ENCODE measurements around the gene GALNS. TPM values are rescaled to one million over a fixed set of nuclear protein-coding genes. Genes with fewer than 3 reads are reported as not detected.

GALNS gene, protein sequence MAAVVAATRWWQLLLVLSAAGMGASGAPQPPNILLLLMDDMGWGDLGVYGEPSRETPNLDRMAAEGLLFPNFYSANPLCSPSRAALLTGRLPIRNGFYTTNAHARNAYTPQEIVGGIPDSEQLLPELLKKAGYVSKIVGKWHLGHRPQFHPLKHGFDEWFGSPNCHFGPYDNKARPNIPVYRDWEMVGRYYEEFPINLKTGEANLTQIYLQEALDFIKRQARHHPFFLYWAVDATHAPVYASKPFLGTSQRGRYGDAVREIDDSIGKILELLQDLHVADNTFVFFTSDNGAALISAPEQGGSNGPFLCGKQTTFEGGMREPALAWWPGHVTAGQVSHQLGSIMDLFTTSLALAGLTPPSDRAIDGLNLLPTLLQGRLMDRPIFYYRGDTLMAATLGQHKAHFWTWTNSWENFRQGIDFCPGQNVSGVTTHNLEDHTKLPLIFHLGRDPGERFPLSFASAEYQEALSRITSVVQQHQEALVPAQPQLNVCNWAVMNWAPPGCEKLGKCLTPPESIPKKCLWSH
- 10 to 100 TPM in 5 of 8 experiments, 1 to 10 TPM in 3; 4.9 to 45.6 (median 17.4) TPM for total RNA-seq

DNA sequence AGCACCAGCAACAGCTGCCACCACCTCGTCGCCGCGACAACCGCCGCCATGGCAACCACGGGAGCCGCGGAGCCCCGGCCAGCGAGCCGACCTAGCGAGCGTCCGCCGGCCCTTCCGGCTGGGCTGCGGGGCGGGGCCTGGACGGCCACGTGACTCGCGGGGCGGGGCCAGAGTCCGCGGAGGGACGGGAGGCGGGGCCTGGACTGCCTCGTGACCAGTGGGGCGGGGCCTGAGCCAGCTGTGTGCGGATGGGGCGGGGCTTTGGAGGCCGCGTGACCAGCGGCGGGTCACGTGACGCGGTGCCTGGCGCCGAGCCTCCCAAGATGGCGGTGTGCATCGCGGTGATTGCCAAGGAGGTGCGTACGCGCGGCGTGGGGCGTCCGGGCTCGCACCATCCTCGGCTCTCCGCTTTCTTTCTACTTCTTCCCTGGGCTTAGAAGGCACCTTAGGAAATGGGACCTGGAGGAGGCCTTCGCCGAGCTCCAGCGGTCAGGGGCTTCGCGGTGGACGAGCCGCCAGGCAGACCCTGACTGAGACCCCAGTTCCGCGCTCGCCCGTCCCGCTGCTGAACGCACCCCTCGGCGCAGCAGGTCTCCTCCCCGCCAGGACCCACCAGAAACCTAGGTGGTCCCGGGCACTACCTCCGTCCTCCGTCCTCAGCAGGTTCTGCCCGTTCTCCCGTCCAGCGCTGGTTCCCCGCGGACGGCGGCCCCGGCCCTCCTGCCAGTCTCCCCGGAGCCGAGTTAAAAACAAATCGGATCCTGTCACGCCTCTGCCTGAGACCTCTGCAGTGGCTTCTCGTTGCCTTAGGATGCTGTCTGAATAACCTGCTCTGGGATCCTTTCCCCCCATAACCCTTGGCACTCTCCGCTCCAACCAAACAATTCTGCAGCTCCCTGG is at the start of gene GALNS, which contains the start of gene TRAPPC2L:
Gene GALNS, minus strand, starts transcription at position 120 of the 900 bp plus-strand sequence. Its CDS starts 70 bp downstream, at position 50.
Gene TRAPPC2L, plus strand, starts transcription at position 300 of the 900 bp plus-strand sequence. Its CDS starts 24 bp downstream, at position 324.
- 4 to 6% methylated on average over 2 to 13 of the region's 87 CpGs; no CpG with 5 or more reads in 8 of the 10 experiments for WGBS, 10 experiments
- in situ Hi-C loops (cut with MboI; ENCODE audit: low pct_unique_long_range_greater_than_20kb in 2 of 9, low sequenced_read_pairs in 9 of 9, unreplicated experiment in 9 of 9): loop anchor here in 1 of 9 experiments (10.0 kb wide), 1 partner anchor 58 kb away; no protein-coding TSS in a partner anchor
- Histone ChIP-seq H3K27ac (peak within 1 kb of the TSS in 1 of 2 donors; percentile 73), H3K4me1 (replicated peaks in 1 of 2) (peaks cover 11 to 29% of the 10 kb centered on the region in 2 donors), H3K4me3 (peak within 1 kb of the TSS; percentile 61 to 79 (median 74))
- ATAC-seq (replicated peaks in 6 of 8): peak; percentile 72 to 93 (median 88)

DNA sequence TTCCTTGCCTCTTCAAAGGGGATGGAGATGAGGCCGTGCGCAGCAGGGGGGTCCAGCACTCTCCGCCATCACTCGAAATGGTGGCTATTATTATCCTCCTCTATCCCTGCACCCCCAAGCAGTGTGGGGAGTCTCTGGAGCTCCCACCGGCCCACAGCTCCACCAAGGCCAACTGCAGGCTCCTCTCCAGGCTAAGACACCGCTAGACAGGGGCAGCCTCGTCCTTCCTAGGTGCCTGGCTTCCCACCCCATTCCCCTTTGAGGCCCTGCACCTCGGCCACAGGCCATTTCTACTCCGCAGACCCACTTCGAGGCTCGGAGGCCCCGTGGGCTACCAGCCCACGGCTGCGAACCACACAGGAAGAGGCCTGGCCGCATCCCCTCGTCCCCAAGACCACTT is 49.3 kb upstream of the GALNS start:
- no peak overlapping the region for H3K27ac ChIP-seq
- ATAC-seq (replicated peaks in 6 of 8): no peak
- no peak overlapping the region for H3K4me3 ChIP-seq
- WGBS, 10 experiments: 20 to 100% (median 62%) methylated on average over 1 to 5 of the region's 16 CpGs; no CpG with 5 or more reads in 6 of the 10 experiments
- peaks cover 14 to 29% of the 10 kb centered on the region in 2 donors for H3K4me1 ChIP-seq (replicated peaks in 1 of 2)
- in situ Hi-C loops (cut with MboI; ENCODE audit: low pct_unique_long_range_greater_than_20kb in 2 of 9, low sequenced_read_pairs in 9 of 9, unreplicated experiment in 9 of 9): no loop called here

DNA sequence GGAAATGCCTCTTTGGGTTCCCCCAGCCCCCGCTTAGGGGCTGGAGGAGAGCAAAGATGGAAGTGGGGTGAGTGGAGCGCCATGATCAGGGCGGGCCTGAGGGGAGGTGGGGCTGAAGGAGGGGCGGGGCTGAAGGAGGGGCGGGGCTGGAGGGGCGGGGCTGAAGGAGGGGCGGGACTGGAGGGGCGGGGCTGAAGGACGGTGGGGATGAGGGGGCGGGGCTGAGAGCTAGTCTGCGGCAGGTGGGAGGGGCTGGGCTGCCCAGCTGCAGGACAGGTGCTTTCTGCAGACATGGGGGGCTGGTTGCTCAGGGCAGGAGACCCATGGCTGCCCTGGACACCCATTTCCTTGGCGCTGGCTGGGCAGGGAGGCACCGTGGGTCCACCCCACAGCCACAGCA is 48.8 kb upstream of the GALNS start:
- no peak overlapping the region for H3K27ac ChIP-seq
- ATAC-seq (replicated peaks in 6 of 8): peak in 4 of 8 experiments; percentile 12 to 68 (median 18)
- WGBS, 10 experiments: 17% methylated on average over 1 of the region's 13 CpGs; no CpG with 5 or more reads in 9 of the 10 experiments
- H3K4me3 ChIP-seq: no peak overlapping the region
- peaks cover 14 to 25% of the 10 kb centered on the region in 2 donors for H3K4me1 ChIP-seq (replicated peaks in 1 of 2)
- in situ Hi-C loops (cut with MboI; ENCODE audit: low pct_unique_long_range_greater_than_20kb in 2 of 9, low sequenced_read_pairs in 9 of 9, unreplicated experiment in 9 of 9): no loop called here

DNA sequence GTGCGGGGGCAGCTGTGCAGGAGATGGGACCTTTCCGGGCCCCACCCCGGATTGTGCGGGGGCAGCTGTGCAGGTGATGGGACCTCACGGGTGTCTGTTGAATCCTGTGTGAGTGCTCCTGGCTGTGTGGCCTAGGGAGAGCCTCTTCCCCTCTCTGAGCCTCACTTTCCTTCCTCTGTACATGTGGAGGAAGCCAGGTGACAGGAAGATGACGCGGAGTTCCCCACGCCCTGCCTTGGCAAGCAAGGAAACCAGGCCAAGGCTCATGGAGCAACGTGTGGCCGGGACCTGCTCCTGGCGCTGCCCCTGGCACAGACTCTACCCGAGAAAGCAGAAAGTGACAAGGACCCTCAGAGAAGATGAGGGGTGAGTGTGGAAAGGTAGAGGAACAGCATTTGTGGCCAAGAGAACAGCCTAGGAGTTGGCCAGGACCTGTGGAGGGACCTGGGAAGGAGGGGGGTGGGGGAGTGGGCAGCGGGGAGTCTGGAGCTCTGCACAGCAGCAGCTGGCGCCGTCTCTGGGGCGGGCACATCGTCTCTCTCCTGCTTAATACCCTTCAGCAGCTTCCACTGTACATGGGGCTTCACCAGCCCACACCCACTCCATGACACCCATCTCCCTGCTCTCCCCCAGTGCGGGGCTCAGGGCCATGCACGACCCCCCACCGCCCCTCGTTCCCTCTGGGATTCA is 48.1 kb upstream of the GALNS start:
- H3K4me1 ChIP-seq (replicated peaks in 1 of 2): peaks cover 14 to 25% of the 10 kb centered on the region in 2 donors
- in situ Hi-C loops (cut with MboI; ENCODE audit: low pct_unique_long_range_greater_than_20kb in 2 of 9, low sequenced_read_pairs in 9 of 9, unreplicated experiment in 9 of 9): no loop called here
- no peak overlapping the region for H3K27ac ChIP-seq
- WGBS, 10 experiments: 42 to 100% (median 96%) methylated on average over 1 to 8 of the region's 21 CpGs; no CpG with 5 or more reads in 6 of the 10 experiments
- peak in 1 of 8 experiments; percentile 1 for ATAC-seq (replicated peaks in 6 of 8)
- H3K4me3 ChIP-seq: no peak overlapping the region

DNA sequence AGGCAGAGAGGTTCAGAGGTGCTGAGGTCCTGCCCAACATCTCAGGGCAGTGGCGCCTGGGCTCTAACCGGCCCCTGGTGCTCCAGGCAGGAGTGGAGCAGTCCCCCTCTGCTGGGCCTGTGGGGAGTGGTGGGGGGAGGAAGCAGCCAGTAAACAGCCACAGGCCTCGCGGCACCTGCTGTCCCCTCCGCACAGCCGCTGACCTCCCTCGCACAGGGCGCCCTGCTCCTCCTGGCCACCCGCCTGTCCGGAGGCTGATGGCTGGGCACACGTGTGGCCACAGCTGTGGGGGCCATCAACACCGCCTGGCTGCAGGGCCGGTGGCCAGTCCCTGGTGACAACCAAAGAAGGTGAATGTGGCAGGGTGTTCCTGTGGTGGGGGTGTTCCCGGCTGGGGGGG is 46.5 kb upstream of the GALNS start:
- in situ Hi-C loops (cut with MboI; ENCODE audit: low pct_unique_long_range_greater_than_20kb in 2 of 9, low sequenced_read_pairs in 9 of 9, unreplicated experiment in 9 of 9): no loop called here
- H3K27ac ChIP-seq: no peak overlapping the region
- ATAC-seq (replicated peaks in 6 of 8): peak in 5 of 8 experiments; percentile 46 to 69 (median 54)
- H3K4me1 ChIP-seq (replicated peaks in 1 of 2): peaks cover 14 to 25% of the 10 kb centered on the region in 2 donors
- no peak overlapping the region for H3K4me3 ChIP-seq
- 60% methylated on average over 1 of the region's 14 CpGs; no CpG with 5 or more reads in 9 of the 10 experiments for WGBS, 10 experiments

DNA sequence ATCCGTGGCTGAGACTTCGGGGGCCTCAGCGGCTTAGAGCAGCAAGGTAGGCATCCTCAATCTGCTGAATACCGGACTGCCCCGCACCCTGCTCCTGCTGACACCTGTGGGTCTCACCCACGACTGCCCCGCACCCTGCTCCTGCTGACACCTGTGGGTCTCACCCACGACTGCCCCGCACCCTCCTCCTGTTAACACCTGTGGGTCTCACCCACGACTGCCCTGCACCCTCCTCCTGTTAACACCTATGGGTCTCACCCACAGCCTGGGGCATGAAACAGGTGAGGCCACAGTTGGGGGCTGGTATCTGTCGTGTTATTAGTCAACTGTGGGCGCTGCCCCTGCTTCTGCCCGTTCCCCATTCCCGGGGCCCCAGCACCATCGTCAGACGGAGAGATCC is 46.0 kb upstream of the GALNS start:
- in situ Hi-C loops (cut with MboI; ENCODE audit: low pct_unique_long_range_greater_than_20kb in 2 of 9, low sequenced_read_pairs in 9 of 9, unreplicated experiment in 9 of 9): no loop called here
- 74 to 93% (median 92%) methylated on average over 3 to 4 of the region's 16 CpGs; no CpG with 5 or more reads in 7 of the 10 experiments for WGBS, 10 experiments
- Histone ChIP-seq H3K4me1 (replicated peaks in 1 of 2) (peaks cover 14 to 25% of the 10 kb centered on the region in 2 donors), H3K4me3 (no peak overlapping the region), H3K27ac (no peak overlapping the region)
- no peak for ATAC-seq (replicated peaks in 6 of 8)

DNA sequence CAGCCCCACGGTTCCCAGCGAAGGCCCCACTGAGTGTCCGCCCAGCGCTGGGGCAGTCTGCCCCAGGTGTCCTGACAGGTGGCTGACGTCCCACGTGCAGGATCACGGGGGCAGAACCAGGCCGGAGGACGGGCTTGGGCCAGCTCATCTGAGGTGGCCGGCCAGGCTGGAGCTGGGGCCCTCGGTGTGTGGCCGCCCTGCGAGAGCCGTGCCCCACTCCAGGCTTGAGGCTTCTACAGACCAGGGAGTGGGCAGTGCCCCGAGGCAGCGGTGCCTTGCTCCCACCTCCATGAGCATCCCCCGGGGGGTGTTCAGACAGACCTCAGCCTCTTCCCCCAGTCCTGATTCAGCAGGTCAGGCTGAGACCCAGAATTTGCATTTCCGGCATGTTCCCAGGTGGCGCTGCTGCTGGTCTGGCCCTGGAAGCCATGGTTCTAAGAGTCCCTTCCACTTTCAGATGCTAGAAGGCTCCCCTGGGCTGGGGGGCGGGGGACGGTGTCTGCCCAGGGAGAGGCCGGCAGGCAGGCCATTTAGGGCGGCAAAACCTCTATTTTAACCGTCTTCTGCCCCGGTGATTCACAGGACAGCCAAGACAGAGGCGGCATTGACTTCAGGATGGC is 45.1 kb upstream of the GALNS start:
- peak overlapping the region in 1 of 2 donors; percentile 41 for H3K27ac ChIP-seq
- in situ Hi-C loops (cut with MboI; ENCODE audit: low pct_unique_long_range_greater_than_20kb in 2 of 9, low sequenced_read_pairs in 9 of 9, unreplicated experiment in 9 of 9): no loop called here
- H3K4me3 ChIP-seq: no peak overlapping the region
- peak in 2 of 8 experiments; percentile 10 to 15 for ATAC-seq (replicated peaks in 6 of 8)
- WGBS, 10 experiments: 60 to 95% (median 73%) methylated on average over 2 to 14 of the region's 26 CpGs; no CpG with 5 or more reads in 6 of the 10 experiments
- peaks cover 14 to 25% of the 10 kb centered on the region in 2 donors for H3K4me1 ChIP-seq (replicated peaks in 1 of 2)

DNA sequence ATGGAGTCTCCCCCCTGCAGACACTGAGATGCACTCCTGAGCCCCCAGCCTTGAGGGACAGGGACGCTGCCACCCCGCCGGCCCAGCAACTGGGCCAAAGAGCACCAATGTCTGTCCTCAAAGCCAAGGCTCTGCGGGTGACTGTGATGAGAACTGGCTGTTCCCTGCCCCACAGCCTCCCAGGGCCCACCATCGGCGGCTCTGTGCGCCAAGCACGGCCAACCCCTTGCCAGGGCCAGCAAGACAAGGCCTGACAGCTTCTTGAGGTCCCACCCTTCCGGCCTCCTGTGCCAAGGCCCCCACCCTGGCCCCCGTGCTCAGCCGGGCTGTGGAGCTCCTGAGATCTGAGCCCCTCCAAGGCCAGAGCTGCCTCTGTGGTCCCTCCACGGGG is 43.9 kb upstream of the GALNS start:
- WGBS, 10 experiments: 90% methylated on average over 2 of the region's 12 CpGs; no CpG with 5 or more reads in 9 of the 10 experiments
- Histone ChIP-seq H3K4me1 (replicated peaks in 1 of 2) (peaks cover 14 to 19% of the 10 kb centered on the region in 2 donors), H3K4me3 (no peak overlapping the region), H3K27ac (no peak overlapping the region)
- in situ Hi-C loops (cut with MboI; ENCODE audit: low pct_unique_long_range_greater_than_20kb in 2 of 9, low sequenced_read_pairs in 9 of 9, unreplicated experiment in 9 of 9): no loop called here
- no peak for ATAC-seq (replicated peaks in 6 of 8)

DNA sequence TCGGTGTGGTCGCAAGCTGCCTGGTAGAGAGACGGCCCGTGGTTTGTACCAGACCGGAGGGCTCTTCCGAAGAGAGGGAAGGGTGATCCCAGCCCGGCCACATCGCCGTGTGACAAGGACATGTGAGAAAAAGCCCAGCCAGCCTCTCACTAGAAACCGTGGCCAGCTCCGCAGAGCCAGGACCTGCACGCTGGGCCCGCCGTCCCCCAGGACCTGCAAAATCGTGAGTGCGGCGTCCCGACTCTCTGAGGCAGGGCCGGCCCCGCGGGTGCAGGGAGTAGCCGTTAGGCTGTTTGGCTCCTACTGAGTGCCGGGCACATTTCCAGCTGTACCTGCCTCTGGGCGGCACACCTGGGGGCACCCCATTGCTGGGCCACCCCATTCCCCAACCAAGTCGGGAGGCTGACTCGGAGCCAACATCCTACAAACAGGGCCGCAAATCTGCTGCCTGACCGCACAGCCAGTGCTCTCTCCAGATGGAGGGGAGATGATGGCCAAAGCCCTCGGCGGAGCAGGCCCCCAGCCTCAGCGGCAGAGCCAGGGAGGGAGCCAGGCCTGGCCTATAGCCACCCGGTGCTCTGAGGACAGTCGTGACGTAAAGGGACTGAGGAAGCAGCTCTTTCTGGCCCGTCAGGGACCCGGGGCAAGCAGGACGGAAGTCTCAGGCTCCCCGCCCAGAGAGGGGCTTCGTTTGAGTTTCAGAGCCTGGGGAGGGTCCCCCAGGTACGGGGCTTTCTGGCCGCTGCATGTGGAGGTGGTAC is 43.3 kb upstream of the GALNS start:
- Histone ChIP-seq H3K4me3 (no peak overlapping the region), H3K4me1 (replicated peaks in 1 of 2) (peaks cover 14 to 15% of the 10 kb centered on the region in 2 donors), H3K27ac (no peak overlapping the region)
- in situ Hi-C loops (cut with MboI; ENCODE audit: low pct_unique_long_range_greater_than_20kb in 2 of 9, low sequenced_read_pairs in 9 of 9, unreplicated experiment in 9 of 9): no loop called here
- no peak for ATAC-seq (replicated peaks in 6 of 8)
- WGBS, 10 experiments: 40 to 93% (median 73%) methylated on average over 1 to 12 of the region's 41 CpGs; no CpG with 5 or more reads in 3 of the 10 experiments

DNA sequence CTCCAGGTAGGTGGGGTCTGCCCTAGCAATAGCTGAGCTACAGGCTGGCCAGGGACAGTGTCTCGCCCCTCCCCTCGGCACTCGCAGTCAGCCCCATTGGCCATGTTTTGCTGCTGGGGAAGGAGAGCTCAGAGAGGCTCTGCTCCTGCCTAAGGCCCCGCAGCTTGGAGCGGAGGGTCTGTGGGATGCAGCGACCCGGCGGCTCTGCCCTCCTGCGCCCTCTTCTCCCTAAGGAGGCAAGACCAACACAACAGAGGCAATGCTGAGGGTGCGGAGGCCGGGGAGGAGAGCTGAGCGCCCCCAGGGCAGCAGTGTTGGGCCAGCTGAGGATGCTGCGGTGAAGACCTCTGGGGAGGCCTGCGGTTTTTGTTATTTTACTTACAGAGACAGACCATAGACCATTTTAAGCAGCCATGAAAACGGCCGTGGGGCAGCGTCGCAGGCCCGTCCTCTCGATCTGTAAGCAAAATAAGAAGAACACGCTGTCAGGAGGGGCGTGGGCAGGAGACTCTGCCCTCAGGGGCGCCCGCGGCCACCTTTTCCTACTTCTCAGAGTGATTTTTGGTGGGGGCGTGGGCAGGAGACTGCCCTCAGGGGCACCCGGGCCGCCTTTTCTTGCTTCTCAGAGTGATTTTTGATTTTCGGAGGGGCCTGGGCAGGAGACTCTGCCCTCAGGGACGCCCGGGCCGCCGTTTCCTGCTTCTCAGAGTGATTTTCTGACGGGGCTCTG is 41.1 kb upstream of the GALNS start:
- H3K27ac ChIP-seq: no peak overlapping the region
- WGBS, 10 experiments: 70 to 100% (median 81%) methylated on average over 2 to 9 of the region's 34 CpGs; no CpG with 5 or more reads in 4 of the 10 experiments
- ATAC-seq (replicated peaks in 6 of 8): no peak
- H3K4me1 ChIP-seq (replicated peaks in 1 of 2): peaks cover 11 to 12% of the 10 kb centered on the region in 2 donors
- in situ Hi-C loops (cut with MboI; ENCODE audit: low pct_unique_long_range_greater_than_20kb in 2 of 9, low sequenced_read_pairs in 9 of 9, unreplicated experiment in 9 of 9): no loop called here
- H3K4me3 ChIP-seq: no peak overlapping the region

Measured in motor neuron (in vitro differentiated cells).